ENCODE data around the gene TMEM164.

- TF ChIP-seq TAF1 (IDR thresholded peaks at IDR 0.05; ENCODE audit: borderline replicate concordance, low read depth, low read length) (no peak), ZNF274 (IDR thresholded peaks at IDR 0.05; ENCODE audit: insufficient read depth, insufficient read length) (no peak), ZBTB33 (IDR thresholded peaks at IDR 0.05) (no peak), SP1 (IDR thresholded peaks at IDR 0.05; ENCODE audit: low read depth, low read length) (no peak), EP300 (IDR thresholded peaks at IDR 0.05; ENCODE audit: borderline replicate concordance in 1 of 2, control insufficient read depth in 1 of 2, low read depth in 2 of 2, low read length in 2 of 2) (no peak), MAX (IDR thresholded peaks at IDR 0.05; ENCODE audit: low read depth, low read length) (no peak), LARP7 (IDR thresholded peaks at IDR 0.05) (no peak)
- TF ChIP-seq, protein P1, sequence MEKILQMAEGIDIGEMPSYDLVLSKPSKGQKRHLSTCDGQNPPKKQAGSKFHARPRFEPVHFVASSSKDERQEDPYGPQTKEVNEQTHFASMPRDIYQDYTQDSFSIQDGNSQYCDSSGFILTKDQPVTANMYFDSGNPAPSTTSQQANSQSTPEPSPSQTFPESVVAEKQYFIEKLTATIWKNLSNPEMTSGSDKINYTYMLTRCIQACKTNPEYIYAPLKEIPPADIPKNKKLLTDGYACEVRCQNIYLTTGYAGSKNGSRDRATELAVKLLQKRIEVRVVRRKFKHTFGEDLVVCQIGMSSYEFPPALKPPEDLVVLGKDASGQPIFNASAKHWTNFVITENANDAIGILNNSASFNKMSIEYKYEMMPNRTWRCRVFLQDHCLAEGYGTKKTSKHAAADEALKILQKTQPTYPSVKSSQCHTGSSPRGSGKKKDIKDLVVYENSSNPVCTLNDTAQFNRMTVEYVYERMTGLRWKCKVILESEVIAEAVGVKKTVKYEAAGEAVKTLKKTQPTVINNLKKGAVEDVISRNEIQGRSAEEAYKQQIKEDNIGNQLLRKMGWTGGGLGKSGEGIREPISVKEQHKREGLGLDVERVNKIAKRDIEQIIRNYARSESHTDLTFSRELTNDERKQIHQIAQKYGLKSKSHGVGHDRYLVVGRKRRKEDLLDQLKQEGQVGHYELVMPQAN (conservative IDR thresholded peaks at IDR 0.05) = no peak
- TF ChIP-seq, protein P2, sequence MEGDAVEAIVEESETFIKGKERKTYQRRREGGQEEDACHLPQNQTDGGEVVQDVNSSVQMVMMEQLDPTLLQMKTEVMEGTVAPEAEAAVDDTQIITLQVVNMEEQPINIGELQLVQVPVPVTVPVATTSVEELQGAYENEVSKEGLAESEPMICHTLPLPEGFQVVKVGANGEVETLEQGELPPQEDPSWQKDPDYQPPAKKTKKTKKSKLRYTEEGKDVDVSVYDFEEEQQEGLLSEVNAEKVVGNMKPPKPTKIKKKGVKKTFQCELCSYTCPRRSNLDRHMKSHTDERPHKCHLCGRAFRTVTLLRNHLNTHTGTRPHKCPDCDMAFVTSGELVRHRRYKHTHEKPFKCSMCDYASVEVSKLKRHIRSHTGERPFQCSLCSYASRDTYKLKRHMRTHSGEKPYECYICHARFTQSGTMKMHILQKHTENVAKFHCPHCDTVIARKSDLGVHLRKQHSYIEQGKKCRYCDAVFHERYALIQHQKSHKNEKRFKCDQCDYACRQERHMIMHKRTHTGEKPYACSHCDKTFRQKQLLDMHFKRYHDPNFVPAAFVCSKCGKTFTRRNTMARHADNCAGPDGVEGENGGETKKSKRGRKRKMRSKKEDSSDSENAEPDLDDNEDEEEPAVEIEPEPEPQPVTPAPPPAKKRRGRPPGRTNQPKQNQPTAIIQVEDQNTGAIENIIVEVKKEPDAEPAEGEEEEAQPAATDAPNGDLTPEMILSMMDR (IDR thresholded peaks at IDR 0.05 in 2 of 3, conservative IDR thresholded peaks at IDR 0.05 in 1 of 3; ENCODE audit: control insufficient read depth in 2 of 3, extremely low read depth in 1 of 3, insufficient read depth in 1 of 3, low read depth in 3 of 3, low read length in 3 of 3) = peak; percentile 57 to 71 (median 62); a peak in 5 of 6 replicates
- TF ChIP-seq, protein P3, sequence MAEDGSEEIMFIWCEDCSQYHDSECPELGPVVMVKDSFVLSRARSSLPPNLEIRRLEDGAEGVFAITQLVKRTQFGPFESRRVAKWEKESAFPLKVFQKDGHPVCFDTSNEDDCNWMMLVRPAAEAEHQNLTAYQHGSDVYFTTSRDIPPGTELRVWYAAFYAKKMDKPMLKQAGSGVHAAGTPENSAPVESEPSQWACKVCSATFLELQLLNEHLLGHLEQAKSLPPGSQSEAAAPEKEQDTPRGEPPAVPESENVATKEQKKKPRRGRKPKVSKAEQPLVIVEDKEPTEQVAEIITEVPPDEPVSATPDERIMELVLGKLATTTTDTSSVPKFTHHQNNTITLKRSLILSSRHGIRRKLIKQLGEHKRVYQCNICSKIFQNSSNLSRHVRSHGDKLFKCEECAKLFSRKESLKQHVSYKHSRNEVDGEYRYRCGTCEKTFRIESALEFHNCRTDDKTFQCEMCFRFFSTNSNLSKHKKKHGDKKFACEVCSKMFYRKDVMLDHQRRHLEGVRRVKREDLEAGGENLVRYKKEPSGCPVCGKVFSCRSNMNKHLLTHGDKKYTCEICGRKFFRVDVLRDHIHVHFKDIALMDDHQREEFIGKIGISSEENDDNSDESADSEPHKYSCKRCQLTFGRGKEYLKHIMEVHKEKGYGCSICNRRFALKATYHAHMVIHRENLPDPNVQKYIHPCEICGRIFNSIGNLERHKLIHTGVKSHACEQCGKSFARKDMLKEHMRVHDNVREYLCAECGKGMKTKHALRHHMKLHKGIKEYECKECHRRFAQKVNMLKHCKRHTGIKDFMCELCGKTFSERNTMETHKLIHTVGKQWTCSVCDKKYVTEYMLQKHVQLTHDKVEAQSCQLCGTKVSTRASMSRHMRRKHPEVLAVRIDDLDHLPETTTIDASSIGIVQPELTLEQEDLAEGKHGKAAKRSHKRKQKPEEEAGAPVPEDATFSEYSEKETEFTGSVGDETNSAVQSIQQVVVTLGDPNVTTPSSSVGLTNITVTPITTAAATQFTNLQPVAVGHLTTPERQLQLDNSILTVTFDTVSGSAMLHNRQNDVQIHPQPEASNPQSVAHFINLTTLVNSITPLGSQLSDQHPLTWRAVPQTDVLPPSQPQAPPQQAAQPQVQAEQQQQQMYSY (CRISPR knock-in tag; IDR thresholded peaks at IDR 0.05) = no peak
- TF ChIP-seq, protein P4, sequence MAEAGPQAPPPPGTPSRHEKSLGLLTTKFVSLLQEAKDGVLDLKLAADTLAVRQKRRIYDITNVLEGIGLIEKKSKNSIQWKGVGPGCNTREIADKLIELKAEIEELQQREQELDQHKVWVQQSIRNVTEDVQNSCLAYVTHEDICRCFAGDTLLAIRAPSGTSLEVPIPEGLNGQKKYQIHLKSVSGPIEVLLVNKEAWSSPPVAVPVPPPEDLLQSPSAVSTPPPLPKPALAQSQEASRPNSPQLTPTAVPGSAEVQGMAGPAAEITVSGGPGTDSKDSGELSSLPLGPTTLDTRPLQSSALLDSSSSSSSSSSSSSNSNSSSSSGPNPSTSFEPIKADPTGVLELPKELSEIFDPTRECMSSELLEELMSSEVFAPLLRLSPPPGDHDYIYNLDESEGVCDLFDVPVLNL (IDR thresholded peaks at IDR 0.05; ENCODE audit: low read depth, low read length) = no peak
Observed at GRCh38 chrX:110145854-110146253, 142.9 kb downstream of the TMEM164 start.

All from GM12878 (cell line).